Keratinocyte (primary cell): ENCODE data around the gene ASAP3.

Experiments used
- CTCF ChIP-seq, 3 experiments: IDR thresholded peaks in 1 of 3; conservative IDR thresholded peaks in 1 of 3; optimal IDR thresholded peaks in 1 of 3; 2 replicates in 2 of 3; 3 replicates in 1 of 3; pipeline versions ENCODE3 to v1.5.1; 2011; ENCODE audit warnings: low read length in 3 of 3, mild to moderate bottlenecking in 3 of 3, moderate library complexity in 2 of 3, control low read depth in 1 of 3, inconsistent platforms in 1 of 3; ENCODE audit not compliant: insufficient read depth in 2 of 3; ENCODE audit errors: extremely low read depth in 1 of 3
- EZH2 ChIP-seq: IDR thresholded peaks from one replicate; pipeline ENCODE4 v1.6.1; 2012; ENCODE audit warnings: inconsistent platforms, mild to moderate bottlenecking, low read length, moderate library complexity

- TF ChIP-seq CTCF (optimal IDR thresholded peaks at IDR 0.05 in 1 of 3, IDR thresholded peaks at IDR 0.05 in 1 of 3, conservative IDR thresholded peaks at IDR 0.05 in 1 of 3; ENCODE audit: extremely low read depth in 1 of 3, insufficient read depth in 2 of 3, low read length in 3 of 3) (peak in 1 of 3 experiments; percentile 33), EZH2 (no peak)
Observed at GRCh38 chr1:23483321-23484252, at the start of gene ASAP3.
